Measurements from ENCODE around the gene MTERF4.

DNA sequence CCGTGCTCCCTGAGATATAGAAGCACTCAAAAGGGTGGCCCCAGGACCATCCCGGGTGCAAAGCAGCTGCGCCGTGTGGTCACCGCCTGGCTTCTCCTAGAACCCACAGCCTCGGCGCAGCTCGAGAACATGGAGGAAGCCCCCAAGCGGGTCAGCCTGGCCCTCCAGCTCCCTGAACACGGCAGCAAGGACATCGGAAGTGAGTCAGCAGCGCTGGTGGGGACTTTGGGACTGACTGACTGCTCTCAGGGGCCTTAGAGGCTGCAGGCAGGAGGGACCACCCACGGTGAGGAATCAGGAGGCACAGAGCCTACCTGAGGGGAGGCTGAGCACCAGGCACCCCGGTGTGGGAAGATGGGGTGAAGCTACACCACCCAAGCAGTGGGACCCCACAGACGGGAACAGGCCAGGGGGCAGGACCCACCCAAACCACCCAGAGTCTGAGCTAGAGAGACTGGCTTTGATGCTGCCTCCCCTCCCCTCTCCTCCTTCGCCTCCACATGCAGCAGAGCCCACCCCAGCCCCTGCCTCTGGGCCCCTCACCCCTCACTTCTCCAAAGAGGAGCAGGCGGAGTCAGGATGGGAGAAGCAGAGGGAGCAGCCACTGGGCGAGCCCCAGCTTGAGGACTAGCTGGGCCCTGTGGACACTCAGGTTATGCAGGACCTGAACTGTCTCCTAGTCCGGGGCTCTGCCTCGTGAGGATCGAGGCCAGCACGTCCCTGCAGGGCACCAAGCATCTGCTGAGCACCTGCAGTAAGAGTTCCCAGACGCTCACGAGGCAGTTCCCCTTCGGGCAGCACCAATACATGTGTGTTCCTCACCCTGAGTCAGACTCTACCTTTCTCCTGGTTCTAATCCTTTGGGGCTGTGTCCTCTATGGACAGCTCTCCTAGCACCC, 28.7 kb downstream of the MTERF4 start:
- TF ChIP-seq, protein P1, sequence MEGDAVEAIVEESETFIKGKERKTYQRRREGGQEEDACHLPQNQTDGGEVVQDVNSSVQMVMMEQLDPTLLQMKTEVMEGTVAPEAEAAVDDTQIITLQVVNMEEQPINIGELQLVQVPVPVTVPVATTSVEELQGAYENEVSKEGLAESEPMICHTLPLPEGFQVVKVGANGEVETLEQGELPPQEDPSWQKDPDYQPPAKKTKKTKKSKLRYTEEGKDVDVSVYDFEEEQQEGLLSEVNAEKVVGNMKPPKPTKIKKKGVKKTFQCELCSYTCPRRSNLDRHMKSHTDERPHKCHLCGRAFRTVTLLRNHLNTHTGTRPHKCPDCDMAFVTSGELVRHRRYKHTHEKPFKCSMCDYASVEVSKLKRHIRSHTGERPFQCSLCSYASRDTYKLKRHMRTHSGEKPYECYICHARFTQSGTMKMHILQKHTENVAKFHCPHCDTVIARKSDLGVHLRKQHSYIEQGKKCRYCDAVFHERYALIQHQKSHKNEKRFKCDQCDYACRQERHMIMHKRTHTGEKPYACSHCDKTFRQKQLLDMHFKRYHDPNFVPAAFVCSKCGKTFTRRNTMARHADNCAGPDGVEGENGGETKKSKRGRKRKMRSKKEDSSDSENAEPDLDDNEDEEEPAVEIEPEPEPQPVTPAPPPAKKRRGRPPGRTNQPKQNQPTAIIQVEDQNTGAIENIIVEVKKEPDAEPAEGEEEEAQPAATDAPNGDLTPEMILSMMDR (IDR thresholded peaks at IDR 0.05 in 2 of 3, conservative IDR thresholded peaks at IDR 0.05 in 1 of 3; ENCODE audit: control insufficient read depth in 2 of 3, extremely low read depth in 1 of 3, insufficient read depth in 1 of 3, low read depth in 3 of 3, low read length in 3 of 3): no peak
- TF ChIP-seq NR2C1 (IDR thresholded peaks at IDR 0.05): no peak
- no peak for TF ChIP-seq CHD4 (IDR thresholded peaks at IDR 0.05)
- no peak for TF ChIP-seq ZNF622 (IDR thresholded peaks at IDR 0.05)
- no peak for TF ChIP-seq POLR2A (IDR thresholded peaks at IDR 0.05; ENCODE audit: low read depth, low read length)
- no peak for TF ChIP-seq EP300 (IDR thresholded peaks at IDR 0.05; ENCODE audit: borderline replicate concordance in 1 of 2, control insufficient read depth in 1 of 2, low read depth in 2 of 2, low read length in 2 of 2)
- TF ChIP-seq, protein P2, sequence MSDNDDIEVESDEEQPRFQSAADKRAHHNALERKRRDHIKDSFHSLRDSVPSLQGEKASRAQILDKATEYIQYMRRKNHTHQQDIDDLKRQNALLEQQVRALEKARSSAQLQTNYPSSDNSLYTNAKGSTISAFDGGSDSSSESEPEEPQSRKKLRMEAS (IDR thresholded peaks at IDR 0.05; ENCODE audit: low read depth, low read length): no peak
- TF ChIP-seq, protein P3, sequence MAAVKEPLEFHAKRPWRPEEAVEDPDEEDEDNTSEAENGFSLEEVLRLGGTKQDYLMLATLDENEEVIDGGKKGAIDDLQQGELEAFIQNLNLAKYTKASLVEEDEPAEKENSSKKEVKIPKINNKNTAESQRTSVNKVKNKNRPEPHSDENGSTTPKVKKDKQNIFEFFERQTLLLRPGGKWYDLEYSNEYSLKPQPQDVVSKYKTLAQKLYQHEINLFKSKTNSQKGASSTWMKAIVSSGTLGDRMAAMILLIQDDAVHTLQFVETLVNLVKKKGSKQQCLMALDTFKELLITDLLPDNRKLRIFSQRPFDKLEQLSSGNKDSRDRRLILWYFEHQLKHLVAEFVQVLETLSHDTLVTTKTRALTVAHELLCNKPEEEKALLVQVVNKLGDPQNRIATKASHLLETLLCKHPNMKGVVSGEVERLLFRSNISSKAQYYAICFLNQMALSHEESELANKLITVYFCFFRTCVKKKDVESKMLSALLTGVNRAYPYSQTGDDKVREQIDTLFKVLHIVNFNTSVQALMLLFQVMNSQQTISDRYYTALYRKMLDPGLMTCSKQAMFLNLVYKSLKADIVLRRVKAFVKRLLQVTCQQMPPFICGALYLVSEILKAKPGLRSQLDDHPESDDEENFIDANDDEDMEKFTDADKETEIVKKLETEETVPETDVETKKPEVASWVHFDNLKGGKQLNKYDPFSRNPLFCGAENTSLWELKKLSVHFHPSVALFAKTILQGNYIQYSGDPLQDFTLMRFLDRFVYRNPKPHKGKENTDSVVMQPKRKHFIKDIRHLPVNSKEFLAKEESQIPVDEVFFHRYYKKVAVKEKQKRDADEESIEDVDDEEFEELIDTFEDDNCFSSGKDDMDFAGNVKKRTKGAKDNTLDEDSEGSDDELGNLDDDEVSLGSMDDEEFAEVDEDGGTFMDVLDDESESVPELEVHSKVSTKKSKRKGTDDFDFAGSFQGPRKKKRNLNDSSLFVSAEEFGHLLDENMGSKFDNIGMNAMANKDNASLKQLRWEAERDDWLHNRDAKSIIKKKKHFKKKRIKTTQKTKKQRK (IDR thresholded peaks at IDR 0.05; ENCODE audit: low read depth, low read length): no peak
- no peak for TF ChIP-seq POLR2AphosphoS5 (IDR thresholded peaks at IDR 0.05; ENCODE audit: low read length)
- no peak for TF ChIP-seq FOXM1 (IDR thresholded peaks at IDR 0.05; ENCODE audit: low read depth, low read length)
- TF ChIP-seq ZNF384 (IDR thresholded peaks at IDR 0.05; ENCODE audit: borderline replicate concordance, low read depth, low read length): no peak
- no peak for TF ChIP-seq EGR1 (IDR thresholded peaks at IDR 0.05; ENCODE audit: borderline replicate concordance in 1 of 2, low read depth in 2 of 2, low read length in 2 of 2)
